Epithelial cell of proximal tubule (primary cell): ENCODE measurements around the gene CADPS. TPM values are rescaled to one million over a fixed set of nuclear protein-coding genes. Genes with fewer than 3 reads are reported as not detected.

ENCODE experiments used
- DNase-seq: peaks from one replicate; pipeline ENCODE4 v3.0.0-alpha.2; 2011; ENCODE audit warnings: low read depth
- H3K4me3 ChIP-seq: 2 replicates; pipeline ENCODE4 v1.5.1; 2011; ENCODE audit warnings: low read depth, mild to moderate bottlenecking, low read length
- total RNA-seq: library from RNA; depleted of rRNA; stranded (reverse); fragments of >200 nt; gene quantifications from 2 replicates; pipeline ENCODE4 v1.2.3, GENCODE V29; 2015
- TF ChIP-seq, protein P1 (sequence below): conservative IDR thresholded peaks from 2 replicates; pipeline ENCODE4 v1.5.1; 2012; ENCODE audit warnings: low read depth, mild to moderate bottlenecking, low read length

The CADPS gene
- total RNA-seq, 1 donor from 2014 or later = not detected

DNA sequence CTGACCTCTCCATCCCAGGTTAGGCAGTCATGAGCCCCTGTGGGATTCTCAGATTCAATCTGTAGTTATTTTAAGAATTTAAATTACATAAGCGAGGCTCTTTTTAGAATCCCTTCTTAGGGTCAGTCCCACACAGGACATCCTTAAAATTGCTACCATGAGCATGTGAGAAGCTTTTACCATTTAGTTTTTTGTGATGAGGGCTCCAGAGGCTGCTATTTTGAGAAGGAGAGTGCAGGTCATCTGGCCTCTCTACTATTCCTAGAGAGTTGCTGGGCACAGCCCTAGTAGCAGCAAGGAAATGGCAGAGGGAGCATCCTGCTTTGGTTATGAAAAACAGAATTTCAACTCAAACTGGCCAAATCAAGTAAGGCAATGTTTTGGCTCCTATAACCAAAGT lies 13.6 kb upstream of the CADPS start:
- no peak for DNase-seq
- TF ChIP-seq, protein P1, sequence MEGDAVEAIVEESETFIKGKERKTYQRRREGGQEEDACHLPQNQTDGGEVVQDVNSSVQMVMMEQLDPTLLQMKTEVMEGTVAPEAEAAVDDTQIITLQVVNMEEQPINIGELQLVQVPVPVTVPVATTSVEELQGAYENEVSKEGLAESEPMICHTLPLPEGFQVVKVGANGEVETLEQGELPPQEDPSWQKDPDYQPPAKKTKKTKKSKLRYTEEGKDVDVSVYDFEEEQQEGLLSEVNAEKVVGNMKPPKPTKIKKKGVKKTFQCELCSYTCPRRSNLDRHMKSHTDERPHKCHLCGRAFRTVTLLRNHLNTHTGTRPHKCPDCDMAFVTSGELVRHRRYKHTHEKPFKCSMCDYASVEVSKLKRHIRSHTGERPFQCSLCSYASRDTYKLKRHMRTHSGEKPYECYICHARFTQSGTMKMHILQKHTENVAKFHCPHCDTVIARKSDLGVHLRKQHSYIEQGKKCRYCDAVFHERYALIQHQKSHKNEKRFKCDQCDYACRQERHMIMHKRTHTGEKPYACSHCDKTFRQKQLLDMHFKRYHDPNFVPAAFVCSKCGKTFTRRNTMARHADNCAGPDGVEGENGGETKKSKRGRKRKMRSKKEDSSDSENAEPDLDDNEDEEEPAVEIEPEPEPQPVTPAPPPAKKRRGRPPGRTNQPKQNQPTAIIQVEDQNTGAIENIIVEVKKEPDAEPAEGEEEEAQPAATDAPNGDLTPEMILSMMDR = no peak
- H3K4me3 ChIP-seq = no peak overlapping the region

GRCh38 chr3:62888180-62888579 lies 13.0 kb upstream of the CADPS start:
- H3K4me3 ChIP-seq = no peak overlapping the region
- no peak for DNase-seq
- TF ChIP-seq, protein P1 = no peak

DNA sequence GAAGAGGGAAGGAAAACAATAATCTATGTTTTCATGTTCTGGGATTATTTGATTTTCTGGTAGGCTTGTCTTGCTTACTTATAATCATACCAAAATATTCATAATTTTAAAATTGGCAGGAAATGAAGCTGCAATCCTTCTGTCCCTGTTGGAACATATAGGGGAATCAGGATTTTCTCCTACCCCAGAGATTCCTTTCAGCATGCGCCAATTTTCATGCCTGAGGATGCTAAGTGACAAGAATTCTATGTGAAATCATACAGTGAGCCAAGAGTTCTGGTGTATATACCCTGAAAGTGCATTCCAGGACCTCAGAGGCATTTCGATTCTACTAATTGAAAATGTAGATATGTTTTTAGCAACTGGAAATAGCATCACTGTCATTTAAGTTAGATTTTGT lies 9.9 kb upstream of the CADPS start:
- no peak overlapping the region for H3K4me3 ChIP-seq
- no peak for DNase-seq
- TF ChIP-seq, protein P1 = no peak

GRCh38 chr3:62884096-62884870 lies 9.1 kb upstream of the CADPS start:
- DNase-seq = no peak
- TF ChIP-seq, protein P1 = no peak
- H3K4me3 ChIP-seq = no peak overlapping the region

DNA sequence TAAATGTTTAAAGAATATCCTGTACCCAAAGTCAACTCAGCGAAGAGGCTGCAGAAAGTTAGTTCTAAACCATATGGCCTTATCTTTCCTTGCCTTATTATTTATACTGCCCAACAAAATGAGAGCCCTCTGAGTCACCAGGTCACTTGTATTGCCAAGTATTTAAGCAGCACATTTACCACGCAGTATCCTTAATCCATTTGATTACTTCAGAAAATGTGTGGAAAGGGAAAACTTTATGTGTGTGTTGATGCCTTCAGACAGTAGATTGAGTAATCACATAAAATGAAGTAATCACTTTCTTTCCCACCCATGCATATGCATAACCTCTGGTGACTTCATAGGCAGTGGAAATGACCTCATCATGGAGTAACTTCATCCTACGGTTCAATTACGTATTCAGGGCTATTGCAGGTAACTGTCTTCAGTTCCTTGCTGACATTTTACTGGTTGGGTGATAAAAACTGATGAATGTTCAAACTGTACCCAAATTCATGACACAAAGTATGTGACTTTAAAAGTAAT lies 7.5 kb upstream of the CADPS start:
- TF ChIP-seq, protein P1 = no peak
- H3K4me3 ChIP-seq = no peak overlapping the region
- no peak for DNase-seq

DNA sequence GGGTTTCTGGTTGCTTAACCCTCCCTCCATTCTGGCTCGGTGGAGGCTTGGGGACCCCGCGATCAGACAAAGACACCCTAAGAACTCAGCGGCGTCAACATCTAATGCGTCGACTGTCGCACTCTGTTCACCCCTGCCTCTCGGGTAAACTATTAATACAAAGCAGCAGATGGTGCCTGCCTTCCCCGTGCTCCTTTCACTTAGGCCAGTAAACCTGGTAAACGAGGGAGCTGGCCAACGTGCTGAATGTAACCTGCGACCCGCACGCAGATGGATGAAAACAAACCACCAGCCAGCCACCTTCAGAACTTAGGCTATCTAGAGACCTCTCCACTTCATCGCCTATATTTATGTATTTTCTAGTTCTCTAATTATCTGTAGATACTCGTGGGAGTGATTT lies 848 bp upstream of the CADPS start:
- TF ChIP-seq, protein P1 = no peak
- DNase-seq = no peak
- H3K4me3 ChIP-seq = no peak overlapping the region

DNA sequence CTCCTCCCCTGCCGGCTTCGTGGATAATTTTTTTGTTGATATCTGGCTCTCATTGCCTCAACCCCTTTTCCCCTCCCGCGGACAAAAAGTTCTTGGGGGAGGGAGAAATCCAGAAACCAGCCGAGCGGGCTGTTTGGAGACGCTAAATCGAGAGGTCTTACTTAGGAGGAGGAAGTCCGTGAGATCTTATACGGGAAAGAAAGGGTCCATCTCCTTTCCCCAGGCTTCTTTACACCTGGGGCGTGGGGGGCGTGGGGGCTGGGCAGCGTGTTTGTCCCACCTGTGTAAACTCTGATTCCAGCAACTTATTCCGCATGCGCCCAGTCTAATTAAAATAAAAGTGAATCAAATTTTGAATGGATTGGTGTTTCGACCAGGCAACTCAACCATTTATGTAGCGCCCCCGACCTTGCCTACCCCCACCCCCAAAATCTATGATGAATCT lies 364 bp upstream of the CADPS start:
- H3K4me3 ChIP-seq = no peak overlapping the region
- TF ChIP-seq, protein P1 = no peak
- no peak for DNase-seq
